Neuronal stem cell (in vitro differentiated cells): Measurements from ENCODE around the gene KPNA4.
A peak's percentile ranks its signal among the peaks of the same experiment; 100 is the strongest.

Experiments
- DNase-seq: peaks from one replicate; pipeline ENCODE4 v3.0.0-alpha.2; 2013; ENCODE audit warnings: low spot score
- H2AFZ ChIP-seq: one replicate; pipeline ENCODE4 v1.6.1; 2013; ENCODE audit warnings: mild to moderate bottlenecking, low read length, inconsistent platforms
- H2AK5ac ChIP-seq: 2 replicates; pipeline ENCODE4 v1.6.1; 2013; ENCODE audit warnings: low read depth, mild to moderate bottlenecking, inconsistent platforms, low read length, moderate library complexity, mixed read lengths
- H2BK120ac ChIP-seq: 2 replicates; pipeline ENCODE4 v1.6.1; 2013; ENCODE audit warnings: low read depth, mild to moderate bottlenecking, inconsistent platforms, low read length, moderate library complexity, mixed read lengths
- H2BK12ac ChIP-seq: one replicate; pipeline ENCODE4 v1.6.1; 2013; ENCODE audit warnings: low read length, inconsistent platforms
- H2BK15ac ChIP-seq: 2 replicates; pipeline ENCODE4 v1.6.1; 2013; ENCODE audit warnings: mild to moderate bottlenecking, low read length, inconsistent platforms, mixed read lengths
- H2BK5ac ChIP-seq: one replicate; pipeline ENCODE4 v1.6.1; 2013; ENCODE audit warnings: inconsistent platforms, mild to moderate bottlenecking, low read length, moderate library complexity
- H3K14ac ChIP-seq: one replicate; pipeline ENCODE4 v1.6.1; 2013; ENCODE audit warnings: low read length, inconsistent platforms
- H3K18ac ChIP-seq: 2 replicates; pipeline ENCODE4 v1.6.1; 2013; ENCODE audit warnings: low read length, inconsistent platforms
- H3K23ac ChIP-seq: 2 replicates; pipeline ENCODE4 v1.6.1; 2013; ENCODE audit warnings: low read depth, mild to moderate bottlenecking, mixed read lengths, low read length, inconsistent platforms; ENCODE audit not compliant: poor library complexity
- H3K27ac ChIP-seq: replicated peaks from 3 replicates; pipeline ENCODE4 v1.5.1; 2013; ENCODE audit warnings: low read length, inconsistent platforms
- H3K27me3 ChIP-seq, 3 experiments: 2 replicates each; pipeline ENCODE4 v1.6.1; 2013; ENCODE audit warnings: low read length in 3 of 3, mild to moderate bottlenecking in 2 of 3, inconsistent platforms in 1 of 3, low read depth in 1 of 3, mixed read lengths in 1 of 3, moderate library complexity in 1 of 3; ENCODE audit not compliant: control insufficient read depth in 3 of 3, insufficient read depth in 3 of 3
- H3K36me3 ChIP-seq, 2 donors: replicated peaks in 1 of 2; 2 replicates each; pipeline ENCODE4 v1.6.1; 2013; ENCODE audit warnings: low read length in 2 of 2; ENCODE audit not compliant: control insufficient read depth in 2 of 2, insufficient read depth in 2 of 2
- H3K4ac ChIP-seq: 2 replicates; pipeline ENCODE4 v1.6.1; 2013; ENCODE audit warnings: inconsistent platforms, mild to moderate bottlenecking, low read length, moderate library complexity
- H3K4me1 ChIP-seq, 2 donors: 1 replicate in 1 of 2; 2 replicates in 1 of 2; pipeline ENCODE4 v1.6.1; 2013; ENCODE audit warnings: low read length in 2 of 2, low read depth in 1 of 2; ENCODE audit not compliant: control insufficient read depth in 2 of 2, insufficient read depth in 1 of 2
- H3K4me2 ChIP-seq: one replicate; pipeline ENCODE4 v1.6.1; 2013; ENCODE audit warnings: mild to moderate bottlenecking, low read length, inconsistent platforms; ENCODE audit not compliant: insufficient read depth, poor library complexity, severe bottlenecking
- H3K4me3 ChIP-seq, 2 donors: 2 replicates each; pipeline ENCODE4 v1.5.1; 2013; ENCODE audit warnings: low read length in 2 of 2, mild to moderate bottlenecking in 2 of 2, inconsistent platforms in 1 of 2, moderate library complexity in 1 of 2
- H3K79me1 ChIP-seq: one replicate; pipeline ENCODE4 v1.6.1; 2013; ENCODE audit warnings: low read depth, mild to moderate bottlenecking, inconsistent platforms, low read length, moderate library complexity
- H3K9ac ChIP-seq: one replicate; pipeline ENCODE4 v1.6.1; 2013; ENCODE audit warnings: mild to moderate bottlenecking, low read depth, low read length, inconsistent platforms; ENCODE audit not compliant: poor library complexity
- H3K9me3 ChIP-seq, 2 donors: replicated peaks in 1 of 2; 2 replicates each; pipeline versions ENCODE3 to v1.6.1; 2013; ENCODE audit warnings: low read length in 2 of 2, mild to moderate bottlenecking in 2 of 2, inconsistent platforms in 1 of 2, low read depth in 1 of 2, mixed read lengths in 1 of 2, moderate library complexity in 1 of 2; ENCODE audit not compliant: control insufficient read depth in 2 of 2, insufficient read depth in 1 of 2
- H4K8ac ChIP-seq: one replicate; pipeline ENCODE4 v1.6.1; 2013; ENCODE audit warnings: low read depth, mild to moderate bottlenecking, inconsistent platforms, low read length, moderate library complexity
- H4K91ac ChIP-seq: one replicate; pipeline ENCODE4 v1.6.1; 2013; ENCODE audit warnings: low read length, low read depth, mild to moderate bottlenecking, inconsistent platforms; ENCODE audit not compliant: poor library complexity
- WGBS, 2 donors: extraction: QIAGEN DNeasy Blood & Tissue Kit; methylation state at CpG; one replicate each; pipeline ENCODE4 v1.1.7; 2013; ENCODE audit warnings: missing lambda C conversion rate in 2 of 2, mixed read lengths in 1 of 2; ENCODE audit not compliant: insufficient read length in 2 of 2, insufficient replicate concordance in 1 of 2; ENCODE audit errors: extremely low coverage in 2 of 2; 5-methylcytosine and 5-hydroxymethylcytosine counted together

The KPNA4 gene

GRCh38 chr3:160564258-160564911 lies 986 bp downstream of the KPNA4 start:
- no peak overlapping the region for H2BK12ac ChIP-seq
- peaks cover 8 to 45% of the 10 kb centered on the region in 2 donors for H3K9me3 ChIP-seq
- peak overlapping the region; percentile 71 for H3K14ac ChIP-seq
- no peak overlapping the region for H2BK15ac ChIP-seq
- H3K23ac ChIP-seq = no peak overlapping the region
- peak overlapping the region; percentile 90 for H3K18ac ChIP-seq
- peaks cover 4% of the 10 kb centered on the region for H3K79me1 ChIP-seq
- H3K36me3 ChIP-seq = peaks cover 7 to 58% of the 10 kb centered on the region in 2 donors
- H3K4me1 ChIP-seq = peaks cover 0 to 2% of the 10 kb centered on the region in 2 donors
- H3K4me3 ChIP-seq = peak overlapping the region; percentile 85 to 96
- H2AFZ ChIP-seq = peak overlapping the region; percentile 70
- peak overlapping the region; percentile 81 for H3K9ac ChIP-seq
- no peak overlapping the region for H4K91ac ChIP-seq
- H3K27ac ChIP-seq = peak overlapping the region; percentile 82
- H3K4ac ChIP-seq = no peak overlapping the region
- no peak overlapping the region for H2BK120ac ChIP-seq
- no peaks in the 10 kb centered on the region for H3K27me3 ChIP-seq
- no peak overlapping the region for H4K8ac ChIP-seq
- peak overlapping the region; percentile 74 for H3K4me2 ChIP-seq
- peak overlapping the region; percentile 71 for H2BK5ac ChIP-seq
- peak; percentile 14 for DNase-seq
- no CpG with 5 or more reads among the region's 34 CpGs for WGBS, 2 donors
- no peak overlapping the region for H2AK5ac ChIP-seq

DNA sequence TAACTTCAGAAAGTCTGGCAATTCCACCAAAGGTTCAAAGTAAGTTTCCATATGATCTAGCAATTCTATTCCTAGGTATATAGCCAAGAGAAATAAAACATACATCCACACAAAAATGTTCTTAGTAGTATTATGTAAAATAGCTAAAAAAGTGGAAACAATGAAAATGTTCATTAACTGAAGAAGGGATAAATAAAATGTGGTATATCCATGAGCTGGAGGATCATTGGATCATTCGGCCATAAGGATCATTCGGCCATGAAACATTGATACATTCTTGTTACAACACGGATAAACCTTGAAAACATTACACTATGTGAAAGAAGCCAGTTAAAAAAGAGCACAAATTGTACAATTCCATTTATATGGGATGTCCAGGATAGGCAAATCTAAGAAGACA lies 2.4 kb downstream of the KPNA4 start:
- no peak overlapping the region for H2AK5ac ChIP-seq
- no peaks in the 10 kb centered on the region for H3K27me3 ChIP-seq
- H2BK15ac ChIP-seq = no peak overlapping the region
- H3K79me1 ChIP-seq = peaks cover 1% of the 10 kb centered on the region
- H3K23ac ChIP-seq = no peak overlapping the region
- no peak overlapping the region for H3K9ac ChIP-seq
- DNase-seq = no peak
- H3K4ac ChIP-seq = no peak overlapping the region
- H3K14ac ChIP-seq = no peak overlapping the region
- no peak overlapping the region for H2AFZ ChIP-seq
- peak overlapping the region; percentile 11 for H3K4me2 ChIP-seq
- no peak overlapping the region for H4K91ac ChIP-seq
- peaks cover 6 to 45% of the 10 kb centered on the region in 2 donors for H3K9me3 ChIP-seq
- no peak overlapping the region for H3K27ac ChIP-seq
- peaks cover 0 to 2% of the 10 kb centered on the region in 2 donors for H3K4me1 ChIP-seq
- H2BK12ac ChIP-seq = no peak overlapping the region
- H3K4me3 ChIP-seq = no peak overlapping the region
- H2BK5ac ChIP-seq = no peak overlapping the region
- whole genome bisulfite sequencing, 2 donors = no CpG with 5 or more reads among the region's 3 CpGs
- H3K18ac ChIP-seq = no peak overlapping the region
- no peak overlapping the region for H2BK120ac ChIP-seq
- H4K8ac ChIP-seq = no peak overlapping the region
- peaks cover 4 to 47% of the 10 kb centered on the region in 2 donors for H3K36me3 ChIP-seq

DNA sequence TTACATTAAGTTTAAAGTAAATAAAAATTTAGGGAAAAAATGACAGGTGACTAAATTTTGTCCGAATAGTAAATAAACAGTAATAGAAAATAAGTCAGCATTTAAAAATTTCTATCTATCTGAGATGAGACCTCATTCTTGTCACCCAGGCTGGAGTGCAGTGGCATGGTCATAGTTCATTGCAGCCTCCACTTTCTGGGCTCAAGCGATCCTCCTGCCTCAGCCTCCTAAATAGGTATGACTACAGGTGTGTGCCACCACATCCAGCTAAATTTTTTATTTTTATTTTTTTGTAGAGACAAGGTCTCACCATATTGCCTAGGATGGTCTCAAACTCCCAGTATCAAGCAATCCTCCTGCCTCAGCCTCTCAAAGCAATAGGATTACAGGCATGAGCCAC lies 7.8 kb downstream of the KPNA4 start:
- Histone ChIP-seq H3K9me3 (peaks cover 2 to 71% of the 10 kb centered on the region in 2 donors), H3K4me3 (no peak overlapping the region), H3K18ac (no peak overlapping the region), H2BK5ac (no peak overlapping the region), H3K4ac (no peak overlapping the region), H3K23ac (no peak overlapping the region), H2AFZ (no peak overlapping the region), H4K8ac (no peak overlapping the region), H4K91ac (no peak overlapping the region), H3K9ac (no peak overlapping the region), H3K79me1 (no peaks in the 10 kb centered on the region), H3K14ac (no peak overlapping the region), H2BK120ac (no peak overlapping the region), H3K4me2 (no peak overlapping the region), H3K27me3 (no peaks in the 10 kb centered on the region), H2AK5ac (no peak overlapping the region), H2BK12ac (no peak overlapping the region), H3K27ac (no peak overlapping the region), H3K36me3 (peaks cover 0 to 61% of the 10 kb centered on the region in 2 donors), H3K4me1 (no peaks in the 10 kb centered on the region), H2BK15ac (no peak overlapping the region)
- no peak for DNase-seq
- WGBS, 2 donors = no CpG with 5 or more reads among the region's 2 CpGs

DNA sequence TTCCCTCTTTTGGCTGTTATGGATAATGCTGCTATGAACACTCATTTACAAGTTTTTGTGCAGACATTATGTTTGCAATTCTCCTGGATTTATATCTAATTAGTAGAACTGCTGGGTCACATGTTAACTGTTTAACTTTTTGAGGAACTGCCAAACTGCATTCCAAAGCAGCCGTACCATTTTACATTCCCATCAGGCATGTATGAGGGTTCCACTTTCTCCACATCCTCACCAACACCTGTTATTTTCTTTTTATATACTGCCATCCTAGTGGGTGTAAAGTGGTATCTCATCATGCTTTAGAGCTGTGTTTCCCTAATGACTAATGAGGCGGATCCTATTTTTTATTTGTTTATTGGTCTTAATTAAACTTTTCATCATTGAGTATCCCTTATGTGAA lies 9.2 kb downstream of the KPNA4 start:
- no peak overlapping the region for H2BK120ac ChIP-seq
- H3K4ac ChIP-seq = no peak overlapping the region
- H3K36me3 ChIP-seq = peaks cover 0 to 56% of the 10 kb centered on the region in 2 donors
- no peak overlapping the region for H3K4me3 ChIP-seq
- H3K23ac ChIP-seq = no peak overlapping the region
- no peak overlapping the region for H3K27ac ChIP-seq
- no peak overlapping the region for H4K91ac ChIP-seq
- no CpG with 5 or more reads among the region's 2 CpGs for WGBS, 2 donors
- no peak overlapping the region for H3K4me2 ChIP-seq
- no peak overlapping the region for H2BK12ac ChIP-seq
- no peaks in the 10 kb centered on the region for H3K4me1 ChIP-seq
- H4K8ac ChIP-seq = no peak overlapping the region
- no peak overlapping the region for H2AFZ ChIP-seq
- H3K18ac ChIP-seq = no peak overlapping the region
- H3K9ac ChIP-seq = no peak overlapping the region
- H2BK5ac ChIP-seq = no peak overlapping the region
- no peak for DNase-seq
- no peak overlapping the region for H2BK15ac ChIP-seq
- H3K14ac ChIP-seq = no peak overlapping the region
- no peaks in the 10 kb centered on the region for H3K79me1 ChIP-seq
- H2AK5ac ChIP-seq = no peak overlapping the region
- H3K9me3 ChIP-seq = peaks cover 6 to 73% of the 10 kb centered on the region in 2 donors
- H3K27me3 ChIP-seq = no peaks in the 10 kb centered on the region
